Measurements from ENCODE around the gene ELMO2.

ELMO2 gene

GRCh38 chr20:46333161-46333991 lies 73.0 kb downstream of the ELMO2 start:
- no peak for DNase-seq (ENCODE audit: low read depth)

GRCh38 chr20:46332373-46333160 lies 73.8 kb downstream of the ELMO2 start:
- DNase-seq (ENCODE audit: low read depth): no peak

GRCh38 chr20:46331611-46332361 lies 74.6 kb downstream of the ELMO2 start:
- no peak for DNase-seq (ENCODE audit: low read depth)

- DNase-seq (ENCODE audit: low read depth): no peak
Measured at GRCh38 chr20:46330831-46331371, 75.5 kb downstream of the ELMO2 start.

- DNase-seq (ENCODE audit: low read depth): no peak
Measured at GRCh38 chr20:46330072-46330763, 76.2 kb downstream of the ELMO2 start.

- no peak for DNase-seq (ENCODE audit: low read depth)
Measured at GRCh38 chr20:46328200-46328882, 78.1 kb downstream of the ELMO2 start.

- no peak for DNase-seq (ENCODE audit: low read depth)
Measured at GRCh38 chr20:46327557-46327956, 78.9 kb downstream of the ELMO2 start.

- no peak for DNase-seq (ENCODE audit: low read depth)
Measured at GRCh38 chr20:46325789-46326188, 80.6 kb downstream of the ELMO2 start.

- DNase-seq (ENCODE audit: low read depth): no peak
Measured at GRCh38 chr20:46324960-46325703, 81.3 kb downstream of the ELMO2 start.

GRCh38 chr20:46324379-46324778 lies 82.0 kb downstream of the ELMO2 start:
- no peak for DNase-seq (ENCODE audit: low read depth)

GRCh38 chr20:46323557-46323956 lies 82.9 kb downstream of the ELMO2 start:
- no peak for DNase-seq (ENCODE audit: low read depth)

GRCh38 chr20:46322641-46323040 lies 83.8 kb downstream of the ELMO2 start:
- DNase-seq (ENCODE audit: low read depth): no peak

- no peak for DNase-seq (ENCODE audit: low read depth)
Measured at GRCh38 chr20:46317685-46318177, 88.7 kb downstream of the ELMO2 start.

GRCh38 chr20:46316984-46317684 lies 89.3 kb downstream of the ELMO2 start:
- DNase-seq (ENCODE audit: low read depth): no peak
